ENCODE results near the gene SHD.

Gene SHD

GRCh38 chr19:4337906-4338440, 58.9 kb downstream of the SHD start:
- Histone ChIP-seq H3K4me3 (ENCODE audit: low read length in 2 of 2) (peak overlapping the region; percentile 36 to 71), H3K23ac (ENCODE audit: low read depth, low read length, poor library complexity) (peak overlapping the region; percentile 0), H3K4me1 (ENCODE audit: control insufficient read depth in 2 of 2, insufficient read depth in 1 of 2, low read depth in 1 of 2, low read length in 2 of 2) (peaks cover 10 to 13% of the 10 kb centered on the region in 2 donors), H2BK120ac (ENCODE audit: low read depth, low read length) (no peak overlapping the region), H2BK12ac (ENCODE audit: low read length) (no peak overlapping the region), H3K4ac (ENCODE audit: low read length) (no peak overlapping the region), H3K79me1 (ENCODE audit: low read depth, low read length) (no peaks in the 10 kb centered on the region), H3K14ac (ENCODE audit: low read length) (no peak overlapping the region), H3K9ac (ENCODE audit: low read depth, low read length, poor library complexity) (peak overlapping the region; percentile 85), H3K27ac (replicated peaks; ENCODE audit: low read length) (no peak overlapping the region), H3K36me3 (replicated peaks in 1 of 2; ENCODE audit: control insufficient read depth in 2 of 2, insufficient read depth in 2 of 2, low read length in 2 of 2) (peaks cover 9 to 18% of the 10 kb centered on the region in 2 donors), H3K9me3 (replicated peaks in 1 of 2; ENCODE audit: control insufficient read depth in 2 of 2, insufficient read depth in 1 of 2, low read depth in 1 of 2, low read length in 2 of 2) (peaks cover 0 to 2% of the 10 kb centered on the region in 2 donors), H2BK5ac (ENCODE audit: low read length) (no peak overlapping the region), H4K8ac (ENCODE audit: low read depth, low read length) (no peak overlapping the region), H2BK15ac (ENCODE audit: low read length) (no peak overlapping the region), H3K27me3 (ENCODE audit: control insufficient read depth in 3 of 3, insufficient read depth in 3 of 3, low read depth in 1 of 3, low read length in 3 of 3) (no peaks in the 10 kb centered on the region), H3K18ac (ENCODE audit: low read length) (no peak overlapping the region), H3K4me2 (ENCODE audit: insufficient read depth, low read length, poor library complexity, severe bottlenecking) (no peak overlapping the region), H2AK5ac (ENCODE audit: low read depth, low read length) (no peak overlapping the region), H4K91ac (ENCODE audit: low read depth, low read length, poor library complexity) (peak overlapping the region; percentile 65), H2AFZ (ENCODE audit: low read length) (peak overlapping the region; percentile 79)
- no CpG with 5 or more reads among the region's 14 CpGs for WGBS, 2 donors (ENCODE audit: extremely low coverage in 2 of 2, insufficient read length in 2 of 2, insufficient replicate concordance in 1 of 2)
- no peak for DNase-seq (ENCODE audit: low spot score)

- Histone ChIP-seq H2BK12ac (ENCODE audit: low read length) (no peak within 1 kb of the TSS), H3K27me3 (ENCODE audit: control insufficient read depth in 3 of 3, insufficient read depth in 3 of 3, low read depth in 1 of 3, low read length in 3 of 3) (no peaks in the 10 kb centered on the region), H3K4me2 (ENCODE audit: insufficient read depth, low read length, poor library complexity, severe bottlenecking) (peak within 1 kb of the TSS; percentile 51), H3K4ac (ENCODE audit: low read length) (no peak within 1 kb of the TSS), H4K91ac (ENCODE audit: low read depth, low read length, poor library complexity) (peak within 1 kb of the TSS; percentile 65), H3K27ac (replicated peaks; ENCODE audit: low read length) (no peak within 1 kb of the TSS), H2BK15ac (ENCODE audit: low read length) (no peak within 1 kb of the TSS), H3K18ac (ENCODE audit: low read length) (peak within 1 kb of the TSS; percentile 89), H3K36me3 (replicated peaks in 1 of 2; ENCODE audit: control insufficient read depth in 2 of 2, insufficient read depth in 2 of 2, low read length in 2 of 2) (peaks cover 9 to 15% of the 10 kb centered on the region in 2 donors), H3K9me3 (replicated peaks in 1 of 2; ENCODE audit: control insufficient read depth in 2 of 2, insufficient read depth in 1 of 2, low read depth in 1 of 2, low read length in 2 of 2) (peaks cover 0 to 2% of the 10 kb centered on the region in 2 donors), H3K14ac (ENCODE audit: low read length) (no peak within 1 kb of the TSS), H2AK5ac (ENCODE audit: low read depth, low read length) (peak within 1 kb of the TSS; percentile 65), H3K79me1 (ENCODE audit: low read depth, low read length) (no peaks in the 10 kb centered on the region), H4K8ac (ENCODE audit: low read depth, low read length) (no peak within 1 kb of the TSS), H2AFZ (ENCODE audit: low read length) (peak within 1 kb of the TSS; percentile 79), H3K4me3 (ENCODE audit: low read length in 2 of 2) (peak within 1 kb of the TSS; percentile 36 to 71), H2BK120ac (ENCODE audit: low read depth, low read length) (no peak within 1 kb of the TSS), H3K9ac (ENCODE audit: low read depth, low read length, poor library complexity) (peak within 1 kb of the TSS; percentile 85), H3K23ac (ENCODE audit: low read depth, low read length, poor library complexity) (peak within 1 kb of the TSS; percentile 0), H3K4me1 (ENCODE audit: control insufficient read depth in 2 of 2, insufficient read depth in 1 of 2, low read depth in 1 of 2, low read length in 2 of 2) (peaks cover 10 to 13% of the 10 kb centered on the region in 2 donors), H2BK5ac (ENCODE audit: low read length) (peak within 1 kb of the TSS; percentile 66)
- DNase-seq (ENCODE audit: low spot score), result no peak
- WGBS, 2 donors (ENCODE audit: extremely low coverage in 2 of 2, insufficient read length in 2 of 2, insufficient replicate concordance in 1 of 2), result no CpG with 5 or more reads among the region's 27 CpGs
Measured at GRCh38 chr19:4338441-4339355, 59.6 kb downstream of the SHD start, which contains the start of gene STAP2. TSS of gene STAP2 (minus strand) at chr19:4338827. CDS start at chr19:4338753, 74 bp downstream.
